Measurements from ENCODE around the gene FTSJ1. TPM values are rescaled to one million over a fixed set of nuclear protein-coding genes. Genes with fewer than 3 reads are reported as not detected.
"Not testable (repeated sequence)": the region's sequence is repeated elsewhere in the genome, so short reads cannot be mapped to it uniquely, and the experiment has no call there.

Gene FTSJ1, protein sequence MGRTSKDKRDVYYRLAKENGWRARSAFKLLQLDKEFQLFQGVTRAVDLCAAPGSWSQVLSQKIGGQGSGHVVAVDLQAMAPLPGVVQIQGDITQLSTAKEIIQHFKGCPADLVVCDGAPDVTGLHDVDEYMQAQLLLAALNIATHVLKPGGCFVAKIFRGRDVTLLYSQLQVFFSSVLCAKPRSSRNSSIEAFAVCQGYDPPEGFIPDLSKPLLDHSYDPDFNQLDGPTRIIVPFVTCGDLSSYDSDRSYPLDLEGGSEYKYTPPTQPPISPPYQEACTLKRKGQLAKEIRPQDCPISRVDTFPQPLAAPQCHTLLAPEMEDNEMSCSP
- 67.5 and 122 TPM in 2 replicates for total RNA-seq (2014; rRNA removed; shearing (Covaris generic))

GRCh38 chrX:48475774-48476577 lies at the start of gene FTSJ1:
FTSJ1 (plus strand) TSS chrX:48476199; CDS start chrX:48478048, 1,849 bp downstream.
- peaks cover 17% of the 10 kb centered on the region for H3K36me3 ChIP-seq
- DNase-seq (ENCODE audit: low read depth in 1 of 2, low spot score in 2 of 2) = peak; percentile 84 to 88
- no peaks in the 10 kb centered on the region for H3K9me3 ChIP-seq (replicated peaks)
- H3K27ac ChIP-seq = peak within 1 kb of the TSS; percentile 88
- peak within 1 kb of the TSS; percentile 83 for H3K4me3 ChIP-seq
- no peaks in the 10 kb centered on the region for H3K27me3 ChIP-seq (replicated peaks)
- peaks cover 8% of the 10 kb centered on the region; the same call in 1 of the 2 replicates for H3K4me1 ChIP-seq (replicated peaks)

DNA sequence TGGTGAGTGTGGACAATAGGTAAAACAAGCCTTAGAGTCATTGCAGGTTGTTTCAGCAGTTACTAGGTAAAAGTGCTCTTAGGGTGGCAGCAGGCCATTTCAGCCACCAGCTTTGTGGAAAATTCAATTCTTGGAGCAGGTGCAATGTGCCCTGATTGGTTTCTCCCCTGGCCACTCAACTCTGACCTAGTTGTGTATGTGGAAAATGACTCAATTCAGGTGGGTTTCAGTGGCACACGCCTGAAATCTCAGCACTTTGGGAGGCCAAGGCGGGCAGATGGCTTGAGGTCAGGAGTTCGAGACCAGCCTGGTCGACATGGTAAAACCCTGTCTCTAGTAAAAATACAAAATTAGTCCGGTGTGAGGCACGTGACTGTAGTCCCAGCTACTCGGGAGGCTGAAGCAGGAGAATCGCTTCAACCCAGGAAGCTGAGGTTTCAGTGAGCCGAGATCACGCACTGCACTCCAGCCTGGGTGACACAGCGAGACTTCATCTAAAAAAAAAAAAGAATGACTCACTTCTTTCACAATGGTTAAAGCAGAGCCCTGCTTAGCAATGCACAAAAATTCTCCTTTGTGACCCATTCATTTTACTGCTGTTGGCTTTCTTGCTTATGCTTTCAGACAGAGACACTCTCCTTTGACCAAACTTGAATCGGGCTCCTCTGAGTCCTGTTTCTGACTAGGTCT lies 48.8 kb upstream of the FTSJ1 start:
- H3K4me1 ChIP-seq (replicated peaks); DNase-seq (ENCODE audit: low read depth in 1 of 2, low spot score in 2 of 2); H3K36me3 ChIP-seq; H3K27me3 ChIP-seq (replicated peaks); H3K4me3 ChIP-seq; H3K9me3 ChIP-seq (replicated peaks); H3K27ac ChIP-seq: not testable (repeated sequence)

DNA sequence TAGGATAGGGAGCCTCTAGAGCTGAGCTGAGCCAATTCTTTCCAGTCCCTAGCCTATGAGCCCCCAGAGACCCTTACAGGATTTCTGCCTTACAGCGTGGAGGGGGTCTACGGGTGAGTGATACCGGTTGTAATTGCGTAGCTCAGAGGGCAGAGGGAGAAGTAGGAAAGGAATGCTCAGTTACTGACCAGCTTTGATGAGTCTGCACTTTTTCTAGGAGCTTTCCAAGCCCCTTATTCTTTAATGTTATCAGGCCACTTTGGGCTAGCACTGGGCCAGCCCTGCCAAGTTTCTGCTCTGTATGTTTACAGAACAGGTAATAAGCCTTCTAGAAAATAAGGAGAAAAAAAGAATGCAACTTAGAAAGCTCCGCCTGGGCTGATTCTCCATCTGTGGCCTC lies 46.4 kb upstream of the FTSJ1 start:
- H3K4me3 ChIP-seq; H3K27me3 ChIP-seq (replicated peaks); H3K9me3 ChIP-seq (replicated peaks); H3K27ac ChIP-seq; H3K36me3 ChIP-seq; DNase-seq (ENCODE audit: low read depth in 1 of 2, low spot score in 2 of 2); H3K4me1 ChIP-seq (replicated peaks): not testable (repeated sequence)

DNA sequence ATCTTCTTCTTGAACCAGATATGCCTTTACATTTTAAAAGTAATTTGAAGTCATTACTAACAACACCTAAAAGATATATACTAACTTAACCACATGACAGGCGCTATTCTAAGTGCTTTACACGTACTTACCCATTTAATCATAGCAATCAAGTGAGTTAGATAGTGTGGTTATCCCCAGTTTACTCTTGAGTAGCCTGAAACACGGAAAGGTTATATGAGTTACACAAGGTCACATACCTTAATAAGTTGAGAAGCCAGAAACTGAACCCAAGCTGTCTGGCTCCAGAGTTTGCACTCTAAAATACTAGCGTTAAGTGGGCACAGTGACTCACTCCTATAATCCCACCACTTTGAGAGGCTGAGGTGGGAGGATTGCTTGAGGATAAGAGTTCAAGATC lies 45.8 kb upstream of the FTSJ1 start:
- H3K4me1 ChIP-seq (replicated peaks); H3K4me3 ChIP-seq; DNase-seq (ENCODE audit: low read depth in 1 of 2, low spot score in 2 of 2); H3K27ac ChIP-seq; H3K9me3 ChIP-seq (replicated peaks); H3K27me3 ChIP-seq (replicated peaks); H3K36me3 ChIP-seq: not testable (repeated sequence)

GRCh38 chrX:48433713-48434112 lies 42.3 kb upstream of the FTSJ1 start:
- H3K9me3 ChIP-seq (replicated peaks); H3K4me1 ChIP-seq (replicated peaks); H3K36me3 ChIP-seq; H3K4me3 ChIP-seq; H3K27me3 ChIP-seq (replicated peaks); DNase-seq (ENCODE audit: low read depth in 1 of 2, low spot score in 2 of 2); H3K27ac ChIP-seq: not testable (repeated sequence)

DNA sequence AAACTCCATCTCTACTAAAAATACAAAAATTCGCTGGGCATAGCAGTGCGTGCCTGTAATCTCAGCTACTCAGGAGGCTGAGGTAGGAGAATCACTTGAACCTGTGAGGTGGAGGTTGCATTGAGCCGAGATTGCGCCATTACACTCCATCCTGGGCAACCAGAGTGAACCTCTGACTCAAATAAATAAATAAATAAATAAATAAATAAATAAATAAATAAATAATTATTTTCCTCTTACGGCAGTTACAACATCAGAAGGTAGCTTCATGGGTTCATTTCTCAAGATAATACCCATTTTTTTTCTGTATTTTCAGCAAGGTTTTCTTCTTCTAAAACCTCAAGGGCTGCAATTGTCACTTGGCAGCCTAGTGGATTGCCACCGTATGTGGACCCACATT lies 28.8 kb upstream of the FTSJ1 start:
- DNase-seq (ENCODE audit: low read depth in 1 of 2, low spot score in 2 of 2); H3K27ac ChIP-seq; H3K36me3 ChIP-seq; H3K27me3 ChIP-seq (replicated peaks); H3K9me3 ChIP-seq (replicated peaks); H3K4me1 ChIP-seq (replicated peaks); H3K4me3 ChIP-seq: not testable (repeated sequence)

DNA sequence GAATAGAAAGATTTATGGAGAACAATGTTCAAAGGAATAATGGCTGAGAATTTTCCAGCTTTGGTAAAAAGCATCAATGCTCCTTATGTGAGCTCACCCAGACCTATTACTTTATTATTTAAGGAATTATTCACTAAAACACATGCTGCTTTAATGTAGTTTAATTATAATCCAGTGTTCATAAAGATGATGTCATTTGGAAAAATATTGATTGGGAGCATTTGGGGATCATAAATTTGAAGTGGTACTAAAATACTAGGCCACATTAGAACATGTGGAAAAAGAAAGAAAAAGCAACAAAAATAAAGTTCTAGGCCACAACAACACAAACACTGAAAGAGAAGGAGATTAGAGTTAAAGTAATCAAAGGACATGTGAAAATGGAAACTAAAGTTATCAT lies 25.9 kb upstream of the FTSJ1 start:
- H3K4me3 ChIP-seq = no peak overlapping the region
- no peaks in the 10 kb centered on the region for H3K27me3 ChIP-seq (replicated peaks)
- H3K4me1 ChIP-seq (replicated peaks) = no peaks in the 10 kb centered on the region
- DNase-seq (ENCODE audit: low read depth in 1 of 2, low spot score in 2 of 2) = no peak
- H3K9me3 ChIP-seq (replicated peaks) = no peaks in the 10 kb centered on the region
- H3K27ac ChIP-seq = no peak overlapping the region
- H3K36me3 ChIP-seq = no peaks in the 10 kb centered on the region

DNA sequence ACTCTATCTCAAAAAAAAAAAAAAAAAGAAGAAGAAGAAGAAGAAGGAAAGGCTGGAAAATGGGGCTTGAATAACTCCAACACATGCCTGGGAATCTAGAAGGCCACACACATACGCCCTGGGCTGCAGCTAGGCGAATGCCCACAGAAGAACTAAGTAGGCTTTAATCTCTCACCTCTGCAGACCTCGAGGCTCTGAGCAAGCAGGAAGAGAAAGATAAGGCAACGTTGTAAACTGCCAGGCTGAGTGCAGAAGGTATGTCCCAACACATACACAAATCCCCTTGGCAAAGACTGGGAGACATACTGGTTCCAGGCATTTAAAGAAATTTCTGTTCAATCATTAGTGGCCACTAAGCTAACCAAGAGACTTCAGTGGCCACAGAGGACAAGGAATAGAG lies 24.3 kb upstream of the FTSJ1 start:
- Histone ChIP-seq H3K4me1 (replicated peaks) (no peaks in the 10 kb centered on the region), H3K27me3 (replicated peaks) (no peaks in the 10 kb centered on the region), H3K9me3 (replicated peaks) (no peaks in the 10 kb centered on the region), H3K4me3 (no peak overlapping the region), H3K27ac (no peak overlapping the region), H3K36me3 (no peaks in the 10 kb centered on the region)
- no peak for DNase-seq (ENCODE audit: low read depth in 1 of 2, low spot score in 2 of 2)

- Histone ChIP-seq H3K27me3 (replicated peaks) (no peaks in the 10 kb centered on the region), H3K27ac (no peak overlapping the region), H3K36me3 (no peaks in the 10 kb centered on the region), H3K4me1 (replicated peaks) (no peaks in the 10 kb centered on the region), H3K4me3 (no peak overlapping the region), H3K9me3 (replicated peaks) (no peaks in the 10 kb centered on the region)
- DNase-seq (ENCODE audit: low read depth in 1 of 2, low spot score in 2 of 2) = no peak
Observed at GRCh38 chrX:48456628-48457331, 19.2 kb upstream of the FTSJ1 start.

- DNase-seq (ENCODE audit: low read depth in 1 of 2, low spot score in 2 of 2) = no peak
- Histone ChIP-seq H3K36me3 (no peaks in the 10 kb centered on the region), H3K27ac (no peak overlapping the region), H3K27me3 (replicated peaks) (no peaks in the 10 kb centered on the region), H3K9me3 (replicated peaks) (no peaks in the 10 kb centered on the region), H3K4me1 (replicated peaks) (no peaks in the 10 kb centered on the region), H3K4me3 (no peak overlapping the region)
Observed at GRCh38 chrX:48458711-48459110, 17.3 kb upstream of the FTSJ1 start.

GRCh38 chrX:48459483-48459882 lies 16.5 kb upstream of the FTSJ1 start:
- no peak for DNase-seq (ENCODE audit: low read depth in 1 of 2, low spot score in 2 of 2)
- Histone ChIP-seq H3K27ac (no peak overlapping the region), H3K27me3 (replicated peaks) (no peaks in the 10 kb centered on the region), H3K4me1 (replicated peaks) (no peaks in the 10 kb centered on the region), H3K9me3 (replicated peaks) (no peaks in the 10 kb centered on the region), H3K4me3 (no peak overlapping the region), H3K36me3 (no peaks in the 10 kb centered on the region)

GRCh38 chrX:48460031-48460430 lies 16.0 kb upstream of the FTSJ1 start:
- H3K4me1 ChIP-seq (replicated peaks) = peaks cover 2% of the 10 kb centered on the region; the same call in 1 of the 2 replicates
- no peak overlapping the region for H3K27ac ChIP-seq
- H3K4me3 ChIP-seq = no peak overlapping the region
- H3K27me3 ChIP-seq (replicated peaks) = no peaks in the 10 kb centered on the region
- no peak for DNase-seq (ENCODE audit: low read depth in 1 of 2, low spot score in 2 of 2)
- no peaks in the 10 kb centered on the region for H3K9me3 ChIP-seq (replicated peaks)
- H3K36me3 ChIP-seq = no peaks in the 10 kb centered on the region

DNA sequence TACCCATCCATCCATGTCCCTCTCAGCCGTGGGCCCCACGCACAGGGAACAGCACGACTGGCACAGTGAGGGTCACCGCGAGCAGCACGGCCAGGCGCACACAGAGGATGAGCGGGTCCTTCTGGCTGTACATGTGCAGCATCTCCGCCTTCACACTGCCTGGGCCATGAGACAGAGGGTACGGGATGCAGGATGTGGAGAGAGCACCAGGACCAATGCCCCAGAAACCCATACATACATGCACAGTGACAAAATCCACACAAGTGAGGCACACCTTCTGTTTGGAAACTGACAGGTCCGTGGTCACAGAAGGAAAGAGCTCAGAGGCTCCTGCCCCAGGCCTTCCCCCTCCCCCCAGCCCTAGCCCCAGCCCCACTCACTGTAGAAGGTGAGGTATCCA lies 15.4 kb upstream of the FTSJ1 start:
- Histone ChIP-seq H3K27ac (no peak overlapping the region), H3K4me3 (no peak overlapping the region), H3K36me3 (no peaks in the 10 kb centered on the region), H3K9me3 (replicated peaks) (no peaks in the 10 kb centered on the region), H3K4me1 (replicated peaks) (peaks cover 8% of the 10 kb centered on the region; the same call in 1 of the 2 replicates), H3K27me3 (replicated peaks) (no peaks in the 10 kb centered on the region)
- DNase-seq (ENCODE audit: low read depth in 1 of 2, low spot score in 2 of 2) = no peak
